Loucy (cell line): Measurements from ENCODE around the gene GAGE12J.
"Not testable (repeated sequence)": the region's sequence is repeated elsewhere in the genome, so short reads cannot be mapped to it uniquely, and the experiment has no call there.

Experiments
- CTCF ChIP-seq: fragments of 200-600 bp; sonication (generic); conservative IDR thresholded peaks from 2 replicates; pipeline ENCODE4 v1.5.1; 2014; ENCODE audit warnings: mild to moderate bottlenecking, antibody characterized with exemption, low read length
- EZH2phosphoT487 ChIP-seq: fragments of 200-600 bp; IDR thresholded peaks from 2 replicates; pipeline ENCODE4 v1.6.1; 2018; ENCODE audit warnings: antibody characterized with exemption, mild to moderate bottlenecking, moderate library complexity, borderline replicate concordance

GRCh38 chrX:49331282-49331681 lies 9.4 kb downstream of the GAGE12J start, which contains the start of gene GAGE13:
- not testable (repeated sequence) for TF ChIP-seq EZH2phosphoT487, CTCF
